SK-N-SH (cell line): Measurements from ENCODE around the gene CDH18.

ENCODE experiments used
- CHD2 ChIP-seq: fragments of 150-350 bp; IDR thresholded peaks from 2 replicates; pipeline ENCODE4 v1.6.1; 2018; ENCODE audit warnings: low read length; ENCODE audit not compliant: partially characterized antibody
- EP300 ChIP-seq, 2 experiments: IDR thresholded peaks; 2 replicates each; pipeline versions ENCODE4 v1.4.0 to v1.6.1; 2012; ENCODE audit warnings: borderline replicate concordance in 1 of 2, low read depth in 1 of 2, low read length in 1 of 2
- MEF2A ChIP-seq: IDR thresholded peaks from 2 replicates; pipeline ENCODE4 v1.4.0; 2012; ENCODE audit warnings: low read depth, borderline replicate concordance
- MXI1 ChIP-seq: IDR thresholded peaks from 2 replicates; pipeline ENCODE4 v1.6.1; 2012; ENCODE audit warnings: mild to moderate bottlenecking, low read depth, low read length, improper control_type of control experiment
- POLR2AphosphoS5 ChIP-seq: IDR thresholded peaks from 2 replicates; pipeline ENCODE4 v1.6.1; 2012; ENCODE audit warnings: low read depth, low read length
- RAD21 ChIP-seq: IDR thresholded peaks from 2 replicates; pipeline ENCODE4 v1.6.1; 2012; ENCODE audit warnings: mild to moderate bottlenecking, low read length
- RCOR1 ChIP-seq: fragments of 150-350 bp; IDR thresholded peaks from 2 replicates; pipeline ENCODE4 v1.6.1; 2017; ENCODE audit warnings: antibody characterized with exemption, low read length
- RFX5 ChIP-seq: IDR thresholded peaks from 2 replicates; pipeline ENCODE4 v1.6.1; 2012; ENCODE audit warnings: mild to moderate bottlenecking, improper control_type of control experiment, low read length
- TEAD4 ChIP-seq: IDR thresholded peaks from 2 replicates; pipeline ENCODE4 v1.4.0; 2012; ENCODE audit warnings: mild to moderate bottlenecking, borderline replicate concordance; ENCODE audit not compliant: insufficient read depth
- TF ChIP-seq, protein P1 (sequence below): fragments of 200-600 bp; sonication (generic); IDR thresholded peaks from 2 replicates; pipeline ENCODE4 v1.6.1; 2017; ENCODE audit warnings: antibody characterized with exemption, mild to moderate bottlenecking, moderate library complexity
- TF ChIP-seq, protein P2 (sequence below): IDR thresholded peaks from 2 replicates; pipeline ENCODE4 v1.6.1; 2012; ENCODE audit warnings: mild to moderate bottlenecking, low read depth, low read length, moderate library complexity

DNA sequence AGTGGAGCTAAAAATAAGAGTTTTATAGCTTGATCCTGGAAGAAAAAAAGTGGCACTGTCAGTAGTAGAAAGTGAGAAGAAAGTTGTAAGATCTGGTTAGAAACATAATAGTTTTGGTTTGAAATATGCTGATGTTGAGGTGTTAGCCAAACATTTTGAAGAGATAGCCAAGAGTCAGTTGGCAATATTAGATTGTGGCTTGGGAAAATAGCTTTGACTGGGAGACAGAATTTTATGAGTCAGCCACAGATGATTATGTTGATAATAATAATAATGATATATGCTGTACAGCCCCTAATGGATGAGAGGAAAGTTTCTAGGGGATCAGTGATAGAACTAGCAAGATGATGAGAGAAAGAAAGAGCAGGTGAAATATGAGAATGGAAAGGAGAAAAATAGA, 12.4 kb upstream of the CDH18 start:
- TF ChIP-seq TEAD4 (no peak), RAD21 (no peak), POLR2AphosphoS5 (no peak), RCOR1 (no peak), MXI1 (no peak), EP300 (IDR thresholded peaks at IDR 0.05; ENCODE audit: borderline replicate concordance in 1 of 2, low read depth in 1 of 2, low read length in 1 of 2) (no peak), RFX5 (no peak), MEF2A (no peak), CHD2 (no peak)
- TF ChIP-seq, protein P1, sequence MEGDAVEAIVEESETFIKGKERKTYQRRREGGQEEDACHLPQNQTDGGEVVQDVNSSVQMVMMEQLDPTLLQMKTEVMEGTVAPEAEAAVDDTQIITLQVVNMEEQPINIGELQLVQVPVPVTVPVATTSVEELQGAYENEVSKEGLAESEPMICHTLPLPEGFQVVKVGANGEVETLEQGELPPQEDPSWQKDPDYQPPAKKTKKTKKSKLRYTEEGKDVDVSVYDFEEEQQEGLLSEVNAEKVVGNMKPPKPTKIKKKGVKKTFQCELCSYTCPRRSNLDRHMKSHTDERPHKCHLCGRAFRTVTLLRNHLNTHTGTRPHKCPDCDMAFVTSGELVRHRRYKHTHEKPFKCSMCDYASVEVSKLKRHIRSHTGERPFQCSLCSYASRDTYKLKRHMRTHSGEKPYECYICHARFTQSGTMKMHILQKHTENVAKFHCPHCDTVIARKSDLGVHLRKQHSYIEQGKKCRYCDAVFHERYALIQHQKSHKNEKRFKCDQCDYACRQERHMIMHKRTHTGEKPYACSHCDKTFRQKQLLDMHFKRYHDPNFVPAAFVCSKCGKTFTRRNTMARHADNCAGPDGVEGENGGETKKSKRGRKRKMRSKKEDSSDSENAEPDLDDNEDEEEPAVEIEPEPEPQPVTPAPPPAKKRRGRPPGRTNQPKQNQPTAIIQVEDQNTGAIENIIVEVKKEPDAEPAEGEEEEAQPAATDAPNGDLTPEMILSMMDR = no peak
- TF ChIP-seq, protein P2, sequence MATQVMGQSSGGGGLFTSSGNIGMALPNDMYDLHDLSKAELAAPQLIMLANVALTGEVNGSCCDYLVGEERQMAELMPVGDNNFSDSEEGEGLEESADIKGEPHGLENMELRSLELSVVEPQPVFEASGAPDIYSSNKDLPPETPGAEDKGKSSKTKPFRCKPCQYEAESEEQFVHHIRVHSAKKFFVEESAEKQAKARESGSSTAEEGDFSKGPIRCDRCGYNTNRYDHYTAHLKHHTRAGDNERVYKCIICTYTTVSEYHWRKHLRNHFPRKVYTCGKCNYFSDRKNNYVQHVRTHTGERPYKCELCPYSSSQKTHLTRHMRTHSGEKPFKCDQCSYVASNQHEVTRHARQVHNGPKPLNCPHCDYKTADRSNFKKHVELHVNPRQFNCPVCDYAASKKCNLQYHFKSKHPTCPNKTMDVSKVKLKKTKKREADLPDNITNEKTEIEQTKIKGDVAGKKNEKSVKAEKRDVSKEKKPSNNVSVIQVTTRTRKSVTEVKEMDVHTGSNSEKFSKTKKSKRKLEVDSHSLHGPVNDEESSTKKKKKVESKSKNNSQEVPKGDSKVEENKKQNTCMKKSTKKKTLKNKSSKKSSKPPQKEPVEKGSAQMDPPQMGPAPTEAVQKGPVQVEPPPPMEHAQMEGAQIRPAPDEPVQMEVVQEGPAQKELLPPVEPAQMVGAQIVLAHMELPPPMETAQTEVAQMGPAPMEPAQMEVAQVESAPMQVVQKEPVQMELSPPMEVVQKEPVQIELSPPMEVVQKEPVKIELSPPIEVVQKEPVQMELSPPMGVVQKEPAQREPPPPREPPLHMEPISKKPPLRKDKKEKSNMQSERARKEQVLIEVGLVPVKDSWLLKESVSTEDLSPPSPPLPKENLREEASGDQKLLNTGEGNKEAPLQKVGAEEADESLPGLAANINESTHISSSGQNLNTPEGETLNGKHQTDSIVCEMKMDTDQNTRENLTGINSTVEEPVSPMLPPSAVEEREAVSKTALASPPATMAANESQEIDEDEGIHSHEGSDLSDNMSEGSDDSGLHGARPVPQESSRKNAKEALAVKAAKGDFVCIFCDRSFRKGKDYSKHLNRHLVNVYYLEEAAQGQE = no peak
